ENCODE measurements around the gene MUC13.
A peak's percentile ranks its signal among the peaks of the same experiment; 100 is the strongest.

Gene MUC13

GRCh38 chr3:124942613-124943012 is 8.1 kb upstream of the MUC13 start:
- DNase-seq = no peak

DNA sequence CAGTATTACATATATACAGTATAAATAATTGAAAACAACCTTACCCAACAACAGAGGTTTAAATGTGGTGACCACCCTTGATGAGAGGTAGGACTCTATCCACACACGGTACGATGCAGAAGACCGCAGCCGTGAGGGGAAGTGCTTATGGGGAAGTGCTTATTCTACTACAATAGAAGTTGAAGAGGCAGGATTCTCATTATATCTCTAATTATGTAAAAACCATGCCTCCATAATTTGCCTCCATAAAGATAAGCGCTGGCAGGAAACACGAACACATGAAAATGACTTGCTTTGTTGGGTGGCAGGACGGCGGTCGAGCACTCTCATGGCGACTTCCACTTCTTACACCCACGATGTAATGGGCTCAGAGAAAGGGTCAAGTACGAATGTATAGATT is 7.2 kb upstream of the MUC13 start:
- DNase-seq = no peak

DNA sequence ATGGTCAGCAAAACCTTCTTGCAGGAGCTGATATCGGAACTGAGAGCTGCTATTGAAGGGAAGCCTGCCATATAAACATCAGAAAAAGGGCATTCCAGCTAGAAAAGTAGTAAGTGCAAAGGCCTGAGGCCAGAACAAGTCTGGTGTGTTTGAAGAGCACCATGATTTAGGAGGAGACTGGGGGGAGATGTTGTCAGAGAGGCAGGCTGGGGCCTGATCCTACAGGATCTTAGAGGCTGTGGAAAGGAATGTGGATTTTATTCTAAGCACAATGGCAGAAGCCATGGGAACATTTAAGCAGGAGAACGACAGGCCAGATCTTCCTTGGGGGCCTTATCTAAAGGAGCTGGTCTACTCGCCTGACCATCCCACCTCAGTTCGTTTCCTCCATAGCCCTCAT is 5.1 kb upstream of the MUC13 start:
- DNase-seq = no peak

GRCh38 chr3:124938896-124939295 is 4.3 kb upstream of the MUC13 start:
- DNase-seq = no peak

- DNase-seq = no peak
These were observed 2.5 kb upstream of the MUC13 start for GRCh38 chr3:124937049-124937448.

DNA sequence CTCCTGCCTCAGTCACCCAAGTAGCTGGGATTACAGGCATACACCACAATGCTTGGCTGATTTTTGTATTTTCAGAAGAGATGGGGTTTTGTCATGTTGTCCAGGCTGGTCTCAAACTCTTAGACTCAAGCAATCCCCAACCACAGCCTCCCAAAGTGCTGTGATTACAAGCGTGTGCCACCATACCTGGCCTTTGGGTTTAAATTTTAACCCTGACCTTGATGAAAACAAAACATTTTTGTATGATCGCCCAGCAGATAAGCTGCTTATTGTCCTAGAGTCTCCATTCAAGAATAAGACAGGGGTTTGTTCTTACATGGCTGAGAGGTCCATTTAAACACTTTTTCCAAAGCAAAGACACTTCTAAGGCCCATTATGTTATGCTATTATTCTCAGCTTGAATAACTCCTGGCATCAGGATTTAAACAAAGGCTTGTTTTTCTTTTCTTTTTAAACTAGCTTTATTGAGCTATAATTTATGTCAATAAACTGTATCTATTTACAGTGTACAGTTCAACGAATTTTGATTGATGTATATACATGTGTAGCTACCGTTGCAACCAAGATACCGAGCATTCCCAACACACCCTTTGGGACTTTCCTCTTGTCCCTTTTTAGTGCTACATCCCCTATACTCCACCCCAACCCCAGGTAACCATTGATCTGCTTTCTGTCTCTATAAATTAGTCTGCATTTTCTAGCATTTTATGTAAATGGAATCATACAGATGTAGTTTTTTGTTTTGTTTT is 1.4 kb upstream of the MUC13 start:
- DNase-seq = no peak

- no peak for DNase-seq
These were observed 713 bp upstream of the MUC13 start for GRCh38 chr3:124935264-124935663.

GRCh38 chr3:124928333-124929202 is 6.0 kb downstream of the MUC13 start:
- DNase-seq = peak; percentile 70

GRCh38 chr3:124927574-124928045 is 6.9 kb downstream of the MUC13 start:
- no peak for DNase-seq

DNA sequence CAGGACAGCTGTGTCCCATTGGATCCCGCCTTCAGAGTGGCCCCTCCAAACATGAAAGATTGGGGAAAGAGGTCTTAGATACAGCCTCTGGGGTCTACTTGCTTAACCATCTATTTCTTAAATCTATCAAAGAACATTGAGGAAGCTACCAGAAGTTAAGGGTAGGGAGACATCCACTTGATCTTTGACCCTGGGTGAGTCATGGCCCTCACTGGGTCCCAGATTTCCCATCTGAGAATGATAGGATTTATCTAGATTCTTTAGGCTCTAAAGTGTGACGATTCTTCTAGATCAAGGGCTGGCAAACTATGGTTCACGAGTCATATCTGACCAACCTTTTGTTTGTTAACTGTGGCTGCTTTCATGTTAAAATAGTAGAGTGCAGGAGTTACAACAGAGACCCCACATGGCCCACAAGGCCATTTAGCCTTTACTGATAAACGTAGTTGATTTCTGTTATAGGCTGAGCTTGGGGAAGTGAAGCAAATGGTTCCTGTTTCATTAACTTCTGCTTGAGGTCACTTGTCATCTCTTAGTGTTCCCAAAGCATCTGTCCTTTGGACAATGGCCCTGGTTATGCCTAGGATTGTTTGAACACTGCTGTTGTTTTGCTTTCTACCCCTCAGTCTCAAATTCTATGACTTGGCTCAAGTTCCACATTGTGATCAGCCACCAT is 8.0 kb downstream of the MUC13 start:
- no peak for DNase-seq

GRCh38 chr3:124924741-124925140 is 9.8 kb downstream of the MUC13 start:
- DNase-seq = no peak

DNA sequence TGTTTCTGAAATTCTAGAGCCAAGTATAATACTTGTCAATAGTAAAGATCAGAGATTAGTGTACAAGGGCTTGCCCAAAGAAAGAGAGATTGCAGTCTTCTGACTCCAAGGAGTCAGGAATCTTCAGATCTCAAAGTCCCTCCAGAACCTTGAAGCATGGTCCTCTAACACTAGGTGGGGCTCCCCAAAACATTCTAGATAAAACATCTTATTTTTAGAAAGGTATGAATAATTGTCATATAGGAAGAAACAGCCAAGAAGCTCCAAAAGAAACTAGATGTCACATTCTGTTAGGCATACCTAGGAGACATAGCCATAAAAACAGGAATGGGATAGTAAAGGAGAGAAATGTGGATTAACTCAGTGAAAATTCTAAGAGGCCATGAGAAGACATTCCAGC is 10.7 kb downstream of the MUC13 start:
- DNase-seq = no peak

DNA sequence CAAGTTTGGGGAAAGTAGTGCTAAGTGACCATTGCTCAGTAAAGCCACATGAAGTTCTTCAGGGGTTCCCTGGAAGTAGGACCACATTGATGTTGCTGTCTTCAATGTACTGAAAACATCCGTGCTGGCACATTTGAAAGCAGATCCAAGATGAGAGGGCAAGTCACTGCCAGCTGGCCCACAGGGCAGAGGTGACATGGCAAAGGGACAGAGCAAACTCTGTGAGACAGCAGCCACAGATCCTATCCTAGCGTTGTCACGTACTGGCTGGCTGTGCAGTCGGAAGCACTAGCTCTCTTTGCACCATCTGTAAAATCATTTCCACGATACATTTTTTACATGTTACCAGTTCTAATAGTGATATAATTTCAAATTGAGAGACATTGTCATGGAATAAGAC is 13.8 kb downstream of the MUC13 start:
- no peak for DNase-seq

DNA sequence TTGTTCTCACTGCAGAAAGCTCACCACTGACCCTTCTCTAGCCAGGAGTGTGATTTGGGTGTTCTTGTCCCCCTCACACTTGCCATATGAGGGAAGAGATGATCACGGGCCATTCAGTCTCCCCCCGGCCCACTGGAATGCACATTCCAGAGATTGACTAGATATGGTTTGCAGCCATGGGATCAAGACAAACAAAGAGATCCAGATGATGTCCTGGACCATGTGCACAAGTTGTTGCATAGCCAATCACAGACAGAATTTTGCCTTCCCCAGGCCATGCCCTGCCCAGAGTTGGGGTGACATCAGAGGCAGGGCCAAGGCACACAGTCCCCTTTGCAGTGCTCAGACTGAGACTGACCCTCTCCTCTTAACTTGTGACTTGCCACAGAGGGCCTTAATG is 14.8 kb downstream of the MUC13 start:
- DNase-seq = no peak

- DNase-seq = no peak
These were observed 16.0 kb downstream of the MUC13 start for GRCh38 chr3:124918524-124918923.

GRCh38 chr3:124916837-124917409 is 17.6 kb downstream of the MUC13 start:
- no peak for DNase-seq

DNA sequence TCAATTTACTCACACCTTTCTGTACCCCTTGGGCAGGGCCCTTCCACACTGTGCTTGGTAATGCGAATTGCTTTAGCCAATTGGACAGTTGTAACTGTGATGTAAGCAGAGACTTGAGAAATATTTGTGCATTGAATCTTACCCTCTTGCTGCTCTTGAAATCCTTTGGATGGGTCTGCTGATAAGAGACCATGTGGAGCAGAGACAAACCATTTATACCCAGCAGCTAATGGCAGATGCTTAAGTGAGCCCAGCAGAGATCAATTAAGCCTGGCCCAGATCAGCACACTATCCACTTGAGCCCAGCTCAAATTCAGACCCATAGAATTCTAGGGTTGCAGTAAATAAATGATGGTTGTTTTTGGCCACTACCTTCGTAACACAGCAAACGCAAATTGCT is 19.3 kb downstream of the MUC13 start:
- no peak for DNase-seq

- no peak for DNase-seq
These were observed 26.6 kb downstream of the MUC13 start for GRCh38 chr3:124907957-124908356.

DNA sequence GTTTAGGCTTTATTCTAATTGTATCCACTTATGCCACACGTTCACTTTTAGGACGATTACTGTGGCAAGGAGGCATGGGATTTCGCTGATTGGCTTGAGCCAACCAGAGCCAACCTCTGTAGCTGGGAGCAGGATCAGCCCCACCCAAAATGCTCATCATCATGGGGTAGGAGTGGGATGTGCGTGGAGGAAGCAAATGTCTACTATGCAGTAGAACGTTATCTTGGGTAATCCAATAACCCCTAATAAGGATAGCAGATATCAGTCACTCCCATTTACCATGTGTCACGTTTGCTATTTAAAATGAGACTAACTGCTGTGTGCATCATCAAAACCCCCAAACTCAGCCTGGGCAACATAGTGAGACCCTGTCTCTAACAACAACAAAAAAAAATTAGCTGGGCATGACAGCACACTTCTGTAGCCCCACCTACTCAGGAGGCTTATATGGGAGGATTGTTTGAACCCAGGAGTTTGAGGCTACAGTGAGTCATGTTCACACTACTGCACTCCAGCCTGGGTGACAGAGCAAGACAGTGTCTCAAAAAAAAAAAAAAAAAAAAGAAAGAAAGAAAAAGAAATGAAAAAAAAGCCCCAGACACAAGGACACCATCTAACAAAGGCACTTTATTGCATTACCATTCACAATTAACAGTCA is 29.6 kb downstream of the MUC13 start:
- DNase-seq = no peak

DNA sequence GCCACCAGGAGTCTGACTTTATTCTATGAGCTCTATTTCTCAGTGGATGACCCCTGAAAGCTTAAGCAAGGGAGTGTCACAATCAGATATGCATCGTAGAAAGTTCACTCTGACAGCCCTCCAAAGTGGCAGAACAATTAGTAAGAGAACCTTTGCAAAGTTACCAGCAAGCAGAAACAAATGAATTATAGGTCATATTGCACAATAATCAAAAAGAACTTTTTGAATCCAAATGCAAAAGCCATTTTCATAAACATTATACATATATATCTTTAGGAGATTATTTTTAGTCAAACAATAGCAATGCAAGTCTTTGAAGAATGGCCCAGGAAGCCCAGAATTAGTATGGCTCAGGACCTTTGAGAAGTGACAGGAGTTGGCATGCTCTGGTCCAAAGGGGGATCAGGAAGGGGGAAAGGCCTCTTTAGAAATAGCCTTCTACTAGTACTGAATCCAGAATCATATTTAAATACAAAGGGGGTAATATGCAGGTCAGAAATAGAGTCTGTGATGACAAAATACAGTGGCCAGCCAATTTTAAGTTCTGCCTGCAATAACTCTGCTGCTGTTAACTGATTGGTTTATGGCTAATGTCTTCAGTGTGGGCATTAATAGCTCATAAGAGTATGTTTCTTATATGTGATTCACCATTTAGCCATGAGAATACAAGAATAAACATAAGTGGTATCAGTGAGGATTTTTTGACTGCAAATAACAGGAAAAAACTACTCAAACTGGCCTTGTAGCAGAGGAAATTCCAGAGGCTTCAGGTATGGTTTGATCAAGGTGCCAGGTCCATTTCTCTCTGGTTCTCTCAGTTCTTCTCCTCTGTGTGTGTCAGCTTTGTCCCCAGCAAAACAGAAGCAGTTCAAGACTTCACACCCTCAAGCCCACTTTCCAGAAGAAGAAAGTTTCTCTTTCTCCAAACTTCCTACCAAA is 30.4 kb downstream of the MUC13 start:
- no peak for DNase-seq

GRCh38 chr3:124896824-124897526 is 37.6 kb downstream of the MUC13 start:
- DNase-seq = no peak
